Stimulated activated naive CD8-positive, alpha-beta T cell treated with anti-CD3 and anti-CD28 coated beads, Interleukin-15, Interleukin-2, amounts not matched to agents 100 ng/mL and 50 ng/mL, for 24 hours (primary cell): ENCODE results near the gene KLHL17.
A peak's percentile ranks its signal among the peaks of the same experiment; 100 is the strongest.

ENCODE experiments used
- H3K27ac Mint-ChIP-seq: one replicate; pipeline ENCODE4 v1.8.0; 2021; ENCODE audit warnings: mild to moderate bottlenecking, mixed read lengths
- H3K27me3 Mint-ChIP-seq: one replicate; pipeline ENCODE4 v1.8.0; 2021; ENCODE audit warnings: mixed read lengths
- H3K36me3 Mint-ChIP-seq: one replicate; pipeline ENCODE4 v1.8.0; 2021; ENCODE audit warnings: low read depth, mixed read lengths
- H3K4me1 Mint-ChIP-seq: one replicate; pipeline ENCODE4 v1.8.0; 2021; ENCODE audit warnings: low read depth, mixed read lengths
- H3K4me3 Mint-ChIP-seq: one replicate; pipeline ENCODE4 v1.8.0; 2021; ENCODE audit warnings: mild to moderate bottlenecking, mixed read lengths
- H3K9me3 Mint-ChIP-seq: one replicate; pipeline ENCODE4 v1.8.0; 2021; ENCODE audit warnings: mixed read lengths

The KLHL17 gene

GRCh38 chr1:950881-951280 lies 9.5 kb upstream of the KLHL17 start:
- Mint-ChIP-seq H3K36me3 (peaks cover 60% of the 10 kb centered on the region), H3K9me3 (no peaks in the 10 kb centered on the region), H3K4me1 (no peaks in the 10 kb centered on the region), H3K4me3 (no peak overlapping the region), H3K27me3 (no peaks in the 10 kb centered on the region), H3K27ac (no peak overlapping the region)

- H3K4me3 Mint-ChIP-seq = no peak overlapping the region
- no peaks in the 10 kb centered on the region for H3K4me1 Mint-ChIP-seq
- no peaks in the 10 kb centered on the region for H3K27me3 Mint-ChIP-seq
- no peaks in the 10 kb centered on the region for H3K9me3 Mint-ChIP-seq
- no peak overlapping the region for H3K27ac Mint-ChIP-seq
- peaks cover 57% of the 10 kb centered on the region for H3K36me3 Mint-ChIP-seq
Observed at GRCh38 chr1:951364-951763, 9.0 kb upstream of the KLHL17 start.

- peaks cover 57% of the 10 kb centered on the region for H3K36me3 Mint-ChIP-seq
Observed at GRCh38 chr1:952201-952600, 8.2 kb upstream of the KLHL17 start.

GRCh38 chr1:952603-953002 lies 7.8 kb upstream of the KLHL17 start:
- peaks cover 58% of the 10 kb centered on the region for H3K36me3 Mint-ChIP-seq

More at GRCh38 chr1:952201-952600, 8.2 kb upstream of the KLHL17 start:
- Mint-ChIP-seq H3K27me3 (no peaks in the 10 kb centered on the region), H3K27ac (no peak overlapping the region), H3K4me3 (no peak overlapping the region), H3K4me1 (peaks cover 7% of the 10 kb centered on the region), H3K9me3 (no peaks in the 10 kb centered on the region)

GRCh38 chr1:953524-954320 lies 6.7 kb upstream of the KLHL17 start:
- H3K9me3 Mint-ChIP-seq = no peaks in the 10 kb centered on the region
- no peaks in the 10 kb centered on the region for H3K27me3 Mint-ChIP-seq
- H3K4me3 Mint-ChIP-seq = no peak overlapping the region
- H3K27ac Mint-ChIP-seq = no peak overlapping the region
- peaks cover 64% of the 10 kb centered on the region for H3K36me3 Mint-ChIP-seq
- H3K4me1 Mint-ChIP-seq = peaks cover 20% of the 10 kb centered on the region

More at GRCh38 chr1:952603-953002, 7.8 kb upstream of the KLHL17 start:
- Mint-ChIP-seq H3K27ac (no peak overlapping the region), H3K27me3 (no peaks in the 10 kb centered on the region), H3K4me1 (peaks cover 11% of the 10 kb centered on the region), H3K4me3 (no peak overlapping the region), H3K9me3 (no peaks in the 10 kb centered on the region)

- no peak overlapping the region for H3K27ac Mint-ChIP-seq
- H3K4me3 Mint-ChIP-seq = no peak overlapping the region
- H3K9me3 Mint-ChIP-seq = no peaks in the 10 kb centered on the region
- H3K27me3 Mint-ChIP-seq = no peaks in the 10 kb centered on the region
- peaks cover 20% of the 10 kb centered on the region for H3K4me1 Mint-ChIP-seq
- H3K36me3 Mint-ChIP-seq = peaks cover 52% of the 10 kb centered on the region
Observed at GRCh38 chr1:954927-955326, 5.5 kb upstream of the KLHL17 start.

GRCh38 chr1:955474-955873 lies 4.9 kb upstream of the KLHL17 start:
- Mint-ChIP-seq H3K9me3 (no peaks in the 10 kb centered on the region), H3K27me3 (no peaks in the 10 kb centered on the region), H3K27ac (no peak overlapping the region), H3K4me1 (peaks cover 20% of the 10 kb centered on the region), H3K4me3 (no peak overlapping the region), H3K36me3 (peaks cover 46% of the 10 kb centered on the region)

- peaks cover 37% of the 10 kb centered on the region for H3K36me3 Mint-ChIP-seq
- no peaks in the 10 kb centered on the region for H3K9me3 Mint-ChIP-seq
- peaks cover 24% of the 10 kb centered on the region for H3K4me1 Mint-ChIP-seq
- no peak overlapping the region for H3K4me3 Mint-ChIP-seq
- no peak overlapping the region for H3K27ac Mint-ChIP-seq
- H3K27me3 Mint-ChIP-seq = no peaks in the 10 kb centered on the region
Observed at GRCh38 chr1:956636-957035, 3.7 kb upstream of the KLHL17 start.

- Mint-ChIP-seq H3K4me3 (peak within 1 kb of the TSS; percentile 96), H3K36me3 (peaks cover 29% of the 10 kb centered on the region), H3K27ac (peak within 1 kb of the TSS; percentile 83), H3K27me3 (no peaks in the 10 kb centered on the region), H3K4me1 (peaks cover 24% of the 10 kb centered on the region), H3K9me3 (no peaks in the 10 kb centered on the region)
Observed at GRCh38 chr1:958823-959730, 1.3 kb upstream of the KLHL17 start, which contains the start of gene NOC2L. NOC2L (minus strand) TSS chr1:959256; CDS start chr1:959240, 16 bp downstream.

GRCh38 chr1:959731-960362 lies 537 bp upstream of the KLHL17 start:
- Mint-ChIP-seq H3K4me3 (peak overlapping the region; percentile 96), H3K9me3 (no peaks in the 10 kb centered on the region), H3K27ac (no peak overlapping the region), H3K4me1 (peaks cover 24% of the 10 kb centered on the region), H3K36me3 (peaks cover 21% of the 10 kb centered on the region), H3K27me3 (no peaks in the 10 kb centered on the region)

- peaks cover 31% of the 10 kb centered on the region for H3K4me1 Mint-ChIP-seq
- no peaks in the 10 kb centered on the region for H3K9me3 Mint-ChIP-seq
- no peak overlapping the region for H3K27ac Mint-ChIP-seq
- no peaks in the 10 kb centered on the region for H3K27me3 Mint-ChIP-seq
- H3K36me3 Mint-ChIP-seq = peaks cover 18% of the 10 kb centered on the region
- peak overlapping the region; percentile 70 for H3K4me3 Mint-ChIP-seq
Observed at GRCh38 chr1:961132-961669, 817 bp downstream of the KLHL17 start.

GRCh38 chr1:962381-963300 lies 2.3 kb downstream of the KLHL17 start:
- H3K4me1 Mint-ChIP-seq = peaks cover 29% of the 10 kb centered on the region
- H3K27ac Mint-ChIP-seq = no peak overlapping the region
- peaks cover 10% of the 10 kb centered on the region for H3K36me3 Mint-ChIP-seq
- no peak overlapping the region for H3K4me3 Mint-ChIP-seq
- no peaks in the 10 kb centered on the region for H3K27me3 Mint-ChIP-seq
- H3K9me3 Mint-ChIP-seq = no peaks in the 10 kb centered on the region

GRCh38 chr1:963301-963651 lies 2.9 kb downstream of the KLHL17 start:
- Mint-ChIP-seq H3K36me3 (peaks cover 8% of the 10 kb centered on the region), H3K4me3 (no peak overlapping the region), H3K27ac (no peak overlapping the region), H3K4me1 (peaks cover 24% of the 10 kb centered on the region), H3K9me3 (no peaks in the 10 kb centered on the region), H3K27me3 (peaks cover under 1% of the 10 kb centered on the region)
